IMR-90 (cell line): ENCODE data around the gene TM2D1. TPM values are rescaled to one million over a fixed set of nuclear protein-coding genes. Genes with fewer than 3 reads are reported as not detected.

Source experiments
- ATAC-seq: fragments of 200-7000 bp; cut with Tn5 transposase; 2 replicates; pipeline ENCODE4 v1.9.1; 2020; ENCODE audit warnings: low read depth, mild to moderate bottlenecking, moderate library complexity
- BruUV-seq: library from RNA; stranded (reverse); fragments of 400-500 nt; replicated peaks from 2 replicates; lab custom pipeline; 2021; lab: Mats Ljungman, UMichigan
- CTCF ChIA-PET: fragments of 300-600 bp; formaldehyde crosslinking; extraction: SDS; loops from one replicate; lab custom pipeline; 2021; ENCODE audit warnings: antibody characterized with exemption; lab: Yijun Ruan, JAX
- POLR2A ChIA-PET: fragments of 300-600 bp; sonication (Branson Sonifier 250); formaldehyde crosslinking; loops from one replicate; lab custom pipeline; 2022; ENCODE audit warnings: antibody characterized with exemption; ENCODE audit not compliant: unreplicated experiment; lab: Charles Lee
- DNase-seq: peaks from one replicate; pipeline ENCODE4 v3.0.0; 2013
- H2AFZ ChIP-seq: replicated peaks from 2 replicates; pipeline ENCODE3; 2013; ENCODE audit warnings: low read length, mild to moderate bottlenecking; ENCODE audit not compliant: poor library complexity
- H2AK5ac ChIP-seq: 2 replicates; pipeline ENCODE4 v1.6.1; 2013; ENCODE audit warnings: low read depth, low read length, inconsistent platforms
- H2AK9ac ChIP-seq: replicated peaks from 2 replicates; pipeline ENCODE3; 2013; ENCODE audit warnings: mild to moderate bottlenecking, low read depth, low read length, moderate library complexity; ENCODE audit not compliant: poor library complexity
- H2BK120ac ChIP-seq: 2 replicates; pipeline ENCODE4 v1.6.1; 2013; ENCODE audit warnings: low read depth, low read length, inconsistent platforms
- H2BK15ac ChIP-seq: 3 replicates; pipeline ENCODE4 v1.6.1; 2013; ENCODE audit warnings: low read depth, low read length, inconsistent platforms
- H2BK20ac ChIP-seq: 2 replicates; pipeline ENCODE4 v1.6.1; 2013; ENCODE audit warnings: low read depth, mild to moderate bottlenecking, inconsistent platforms, low read length, moderate library complexity
- H2BK5ac ChIP-seq: 2 replicates; pipeline ENCODE4 v1.6.1; 2013; ENCODE audit warnings: mild to moderate bottlenecking, low read depth, low read length, inconsistent platforms; ENCODE audit not compliant: poor library complexity, severe bottlenecking
- H3K14ac ChIP-seq: replicated peaks from 2 replicates; pipeline ENCODE4 v1.6.1; 2013; ENCODE audit warnings: low read depth, low read length, inconsistent platforms
- H3K18ac ChIP-seq: 2 replicates; pipeline ENCODE4 v1.6.1; 2013; ENCODE audit warnings: low read depth, low read length, control low read depth
- H3K23ac ChIP-seq: 2 replicates; pipeline ENCODE4 v1.6.1; 2013; ENCODE audit warnings: low read depth, low read length, inconsistent platforms
- H3K27ac ChIP-seq: 2 replicates; pipeline ENCODE4 v1.5.1; 2013; ENCODE audit warnings: mild to moderate bottlenecking, control low read depth, low read length; ENCODE audit not compliant: insufficient read depth
- H3K27me3 ChIP-seq: 2 replicates; pipeline ENCODE4 v1.6.1; 2013; ENCODE audit warnings: low read length; ENCODE audit not compliant: control insufficient read depth, insufficient read depth
- H3K36me3 ChIP-seq: 2 replicates; pipeline ENCODE4 v1.6.1; 2013; ENCODE audit warnings: low read length, mixed read lengths; ENCODE audit not compliant: control insufficient read depth, insufficient read depth
- H3K4ac ChIP-seq: 2 replicates; pipeline ENCODE4 v1.6.1; 2013; ENCODE audit warnings: low read depth, low read length, inconsistent platforms
- H3K4me1 ChIP-seq: 2 replicates; pipeline ENCODE4 v1.6.1; 2013; ENCODE audit warnings: low read length, mixed read lengths; ENCODE audit not compliant: control insufficient read depth, insufficient read depth
- H3K4me2 ChIP-seq: 2 replicates; pipeline ENCODE4 v1.6.1; 2013; ENCODE audit warnings: low read depth, mild to moderate bottlenecking, control low read depth, low read length, moderate library complexity
- H3K4me3 ChIP-seq: 2 replicates; pipeline ENCODE4 v1.5.1; 2013; ENCODE audit warnings: low read depth, mild to moderate bottlenecking, control low read depth, low read length, moderate library complexity; ENCODE audit not compliant: insufficient read depth
- H3K56ac ChIP-seq: 2 replicates; pipeline ENCODE4 v1.6.1; 2013; ENCODE audit warnings: low read length, inconsistent platforms; ENCODE audit not compliant: insufficient read depth; ENCODE audit errors: extremely low read depth
- H3K79me1 ChIP-seq, 2 experiments: 2 replicates each; pipeline ENCODE4 v1.6.1; 2013; ENCODE audit warnings: low read length in 2 of 2, inconsistent platforms in 1 of 2, low read depth in 1 of 2
- H3K9ac ChIP-seq: 2 replicates; pipeline ENCODE4 v1.6.1; 2013; ENCODE audit warnings: low read depth, low read length, control low read depth
- H3K9me1 ChIP-seq: 2 replicates; pipeline ENCODE4 v1.6.1; 2013; ENCODE audit warnings: low read length, inconsistent platforms; ENCODE audit not compliant: insufficient read depth
- H3K9me3 ChIP-seq: 2 replicates; pipeline ENCODE4 v1.6.1; 2013; ENCODE audit warnings: low read length; ENCODE audit not compliant: control insufficient read depth, insufficient read depth
- H4K20me1 ChIP-seq: 2 replicates; pipeline ENCODE4 v1.6.1; 2013; ENCODE audit warnings: low read length, inconsistent platforms; ENCODE audit not compliant: insufficient read depth
- H4K5ac ChIP-seq: 2 replicates; pipeline ENCODE4 v1.6.1; 2013; ENCODE audit warnings: mild to moderate bottlenecking, low read depth, low read length, control low read depth
- H4K8ac ChIP-seq, 2 experiments: 2 replicates each; pipeline ENCODE4 v1.6.1; 2013; ENCODE audit warnings: low read depth in 2 of 2, low read length in 2 of 2, control low read depth in 1 of 2, inconsistent platforms in 1 of 2
- H4K91ac ChIP-seq: 2 replicates; pipeline ENCODE4 v1.6.1; 2013; ENCODE audit warnings: low read depth, low read length, inconsistent platforms; ENCODE audit not compliant: insufficient read depth
- POLR2A ChIP-seq: IDR thresholded peaks from 2 replicates; pipeline ENCODE4 v1.6.1; 2012; ENCODE audit warnings: mild to moderate bottlenecking, low read depth, low read length
- RFX5 ChIP-seq: IDR thresholded peaks from 2 replicates; pipeline ENCODE4 v1.8.0; 2012; ENCODE audit warnings: low read depth, mild to moderate bottlenecking, low read length, moderate library complexity
- WGBS, 2 experiments: methylation state at CpG; one replicate each; pipeline versions ENCODE4 v1.1.5 to v1.1.7; 2013; ENCODE audit warnings: missing lambda C conversion rate in 2 of 2; ENCODE audit not compliant: insufficient read length in 1 of 2; ENCODE audit errors: extremely low coverage in 2 of 2; 5-methylcytosine and 5-hydroxymethylcytosine counted together
- dilution Hi-C: fragments of 300-500 bp; cut with HindIII; formaldehyde crosslinking; loops from one replicate; pipeline ENCODE4 v1.14.3; 2018; ENCODE audit warnings: low sequenced_read_pairs; ENCODE audit not compliant: unreplicated experiment
- in situ Hi-C: fragments of 300-500 bp; cut with MboI; formaldehyde crosslinking; loops from 3 replicates; pipeline ENCODE4 v1.14.3; 2019; ENCODE audit warnings: low sequenced_read_pairs, inconsistent platforms, mixed read lengths
- intact Hi-C: fragments of 100-400 bp; cut with micrococcal nuclease; formaldehyde crosslinking; loops from 2 replicates; pipeline ENCODE4 v1.10.0; 2022
- polyA plus RNA-seq, 3 experiments: library from polyadenylated mRNA; depleted of rRNA; stranded (reverse); fragments of >200 nt; gene quantifications; 2 replicates each; pipeline ENCODE4 v1.2.3, GENCODE V29; 2012; ENCODE audit warnings: low replicate concordance in 1 of 3
- total RNA-seq: library from RNA; depleted of rRNA; stranded (reverse); fragments of >200 nt; gene quantifications from 2 replicates; pipeline ENCODE4 v1.2.3, GENCODE V29; 2012

Gene TM2D1
- total and polyA plus RNA-seq, 2 of the 4 experiments (the other 2 are of a cell fraction) = 14.3 to 32.7 TPM

GRCh38 chr1:61654067-61654466 lies 70.9 kb downstream of the TM2D1 start:
- Histone ChIP-seq H2BK120ac (no peak overlapping the region), H3K27me3 (no peaks in the 10 kb centered on the region), H3K79me1 (no peaks in the 10 kb centered on the region), H3K36me3 (no peaks in the 10 kb centered on the region), H2BK15ac (no peak overlapping the region), H3K4me1 (no peaks in the 10 kb centered on the region), H3K4me2 (no peak overlapping the region), H3K9ac (no peak overlapping the region), H3K18ac (no peak overlapping the region), H4K20me1 (no peaks in the 10 kb centered on the region), H3K9me1 (no peaks in the 10 kb centered on the region), H3K4ac (no peak overlapping the region), H4K91ac (no peak overlapping the region), H2BK5ac (no peak overlapping the region), H2AK5ac (no peak overlapping the region), H3K23ac (no peak overlapping the region), H2AFZ (no peak overlapping the region), H3K14ac (no peak overlapping the region), H2AK9ac (no peak overlapping the region), H4K5ac (no peak overlapping the region), H3K9me3 (no peaks in the 10 kb centered on the region), H3K4me3 (no peak overlapping the region), H4K8ac (no peak overlapping the region), H2BK20ac (no peak overlapping the region), H3K27ac (no peak overlapping the region), H3K56ac (no peak overlapping the region)
- ATAC-seq (no peak), DNase-seq (no peak)
- BruUV-seq = no TSS peak
- intact Hi-C loops (no loop called here), dilution Hi-C loops (no loop called here), in situ Hi-C loops (no loop called here)
- CTCF ChIA-PET = interaction anchor here (0.9 kb wide), 1 partner anchor 11 kb away, joined by 3 read pairs; no protein-coding TSS in a partner anchor
- 92% methylated on average over 22 of the region's 30 CpGs; no CpG with 5 or more reads in 1 of the 2 experiments for WGBS, 2 experiments
- POLR2A ChIA-PET = no interaction called here
- TF ChIP-seq RFX5 (no peak), POLR2A (no peak)
